GM12892 (cell line): ENCODE data around the gene IRF9.
A peak's percentile ranks its signal among the peaks of the same experiment; 100 is the strongest.

Experiments
- DNase-seq: peaks from one replicate; pipeline ENCODE4 v3.0.0; 2011; ENCODE audit not compliant: insufficient read length
- FAIRE-seq: peaks from 2 replicates; lab custom pipeline; 2011; peaks lifted over from hg19 to GRCh38; lab: Jason Lieb, UNC
- POLR2A ChIP-seq: IDR thresholded peaks from 2 replicates; pipeline ENCODE4 v1.6.1; 2011; ENCODE audit warnings: low read depth, low read length, control low read depth
- POLR2AphosphoS5 ChIP-seq: IDR thresholded peaks from 2 replicates; pipeline ENCODE4 v1.6.1; 2011; ENCODE audit warnings: low read depth, low read length, control low read depth
- TAF1 ChIP-seq: IDR thresholded peaks from 2 replicates; pipeline ENCODE4 v1.6.1; 2011; ENCODE audit warnings: low read depth, mild to moderate bottlenecking, control low read depth, low read length, borderline replicate concordance

Gene IRF9

GRCh38 chr14:24204163-24205146 is 43.4 kb downstream of the IRF9 start:
- DNase-seq (no peak), FAIRE-seq (no peak)
- 0 out of 2 replicates have a peak, but pooled peaks have one; percentile 1 for TF ChIP-seq POLR2A
- no peak for TF ChIP-seq POLR2AphosphoS5

GRCh38 chr14:24206260-24207103 is 45.4 kb downstream of the IRF9 start:
- no peak for FAIRE-seq
- no peak for TF ChIP-seq TAF1
- no peak for TF ChIP-seq POLR2AphosphoS5
- no peak for TF ChIP-seq POLR2A
- no peak for DNase-seq

GRCh38 chr14:24207104-24207551 is 46.1 kb downstream of the IRF9 start:
- FAIRE-seq, result no peak
- TF ChIP-seq TAF1 (no peak), POLR2A (no peak), POLR2AphosphoS5 (no peak)
- no peak for DNase-seq

DNA sequence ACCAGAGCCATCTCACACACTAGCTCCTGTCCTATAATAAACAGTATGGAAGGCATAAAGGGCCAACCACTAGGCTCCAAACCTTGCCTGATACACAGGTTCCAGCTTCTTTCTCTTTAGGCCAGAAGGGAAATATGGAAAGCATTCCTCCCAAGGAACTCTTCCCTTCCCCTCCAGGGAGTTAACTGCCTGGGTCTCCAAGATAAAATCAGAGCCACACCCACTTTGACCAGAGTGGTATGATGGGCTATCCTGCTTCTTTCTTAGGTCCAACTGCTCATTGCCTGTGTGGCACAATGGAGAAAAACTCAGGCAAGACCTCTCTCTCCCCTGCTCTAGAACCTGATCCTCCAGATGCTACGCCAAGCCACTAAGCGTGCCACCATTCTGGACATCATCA is 46.6 kb downstream of the IRF9 start:
- FAIRE-seq (no peak), DNase-seq (no peak)
- TF ChIP-seq TAF1 (no peak), POLR2A (no peak), POLR2AphosphoS5 (no peak)

DNA sequence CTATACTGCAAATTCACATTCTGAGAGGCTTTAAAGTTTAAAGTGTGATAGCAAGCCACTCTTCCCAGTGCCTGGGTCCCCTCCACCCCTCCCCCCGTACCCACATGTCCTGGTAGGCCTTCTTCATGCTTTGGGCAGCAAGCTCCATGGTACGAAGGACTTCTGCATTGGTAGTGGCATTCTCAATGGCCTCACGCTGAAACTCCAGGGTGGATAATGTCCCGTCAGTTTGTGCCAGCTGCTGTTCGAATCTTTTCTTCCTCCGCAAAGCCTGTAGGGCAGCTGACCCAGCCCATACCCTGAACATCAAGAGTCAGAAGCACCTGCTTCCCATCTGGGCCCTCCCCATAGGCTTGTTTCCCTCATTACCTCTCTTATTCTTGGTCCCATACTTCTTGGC is 50.2 kb downstream of the IRF9 start:
- DNase-seq, result no peak
- FAIRE-seq, result no peak
- no peak; the same call in 1 of the 2 replicates for TF ChIP-seq POLR2AphosphoS5
- TF ChIP-seq TAF1, result no peak
- no peak for TF ChIP-seq POLR2A

DNA sequence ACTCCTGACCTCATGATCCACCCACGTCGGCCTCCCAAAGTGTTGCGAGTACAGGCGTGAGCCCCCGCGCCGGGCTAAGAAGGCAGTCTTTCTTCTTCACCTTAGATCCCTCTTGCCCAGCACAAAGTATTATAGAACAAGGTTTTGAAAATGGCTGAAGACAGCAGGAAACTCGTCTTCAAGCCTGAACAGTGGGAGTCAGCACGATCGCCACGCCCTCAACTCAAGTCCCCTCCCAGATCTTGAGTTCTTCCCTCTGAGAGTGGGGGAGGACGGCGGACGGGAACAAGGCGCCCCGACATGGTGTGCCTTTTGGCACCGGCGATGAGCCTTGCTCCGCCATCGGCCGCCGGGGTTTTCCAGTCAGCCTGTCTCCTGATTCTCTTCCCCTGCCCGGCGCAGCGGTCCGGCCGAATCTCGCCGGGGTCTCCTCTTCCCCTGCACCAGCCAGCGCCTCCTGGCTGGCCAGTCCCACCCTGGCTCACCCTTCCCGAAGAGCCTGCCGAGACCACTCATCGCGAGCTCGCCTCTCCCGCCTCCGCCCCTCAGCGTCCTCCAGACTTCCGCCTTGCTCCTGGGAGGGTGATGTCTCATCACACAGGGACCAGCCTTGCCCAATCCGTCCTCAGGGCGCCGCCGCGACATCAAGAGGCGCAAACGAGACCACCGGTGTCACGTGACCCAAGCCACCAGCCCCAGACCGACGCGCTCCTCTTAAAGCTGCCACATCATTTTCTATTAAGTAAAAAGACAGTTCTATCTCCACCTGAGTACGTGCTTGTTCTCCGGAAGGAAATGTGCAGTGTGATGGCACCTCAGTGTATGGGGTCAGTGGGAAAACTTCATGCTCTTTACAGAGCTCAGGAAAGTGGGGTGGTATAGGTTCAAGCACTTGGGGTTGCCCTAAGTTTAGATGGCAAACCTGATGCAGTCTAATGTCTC is 52.1 kb downstream of the IRF9 start, which contains the start of gene CHMP4A:
CHMP4A (minus strand) TSS at position 565 of the 942 bp plus-strand sequence; CDS start at position 516, 49 bp downstream.
- FAIRE-seq, result peak; percentile 93
- peak; percentile 90 for DNase-seq
- TF ChIP-seq TAF1 (peak; percentile 28; the same call in 1 of the 2 replicates), POLR2AphosphoS5 (peak; percentile 97), POLR2A (peak; percentile 98)

- TF ChIP-seq POLR2AphosphoS5 (no peak), TAF1 (no peak), POLR2A (no peak)
- FAIRE-seq (no peak), DNase-seq (no peak)
Observed at GRCh38 chr14:24213866-24214662, 53.0 kb downstream of the IRF9 start.

DNA sequence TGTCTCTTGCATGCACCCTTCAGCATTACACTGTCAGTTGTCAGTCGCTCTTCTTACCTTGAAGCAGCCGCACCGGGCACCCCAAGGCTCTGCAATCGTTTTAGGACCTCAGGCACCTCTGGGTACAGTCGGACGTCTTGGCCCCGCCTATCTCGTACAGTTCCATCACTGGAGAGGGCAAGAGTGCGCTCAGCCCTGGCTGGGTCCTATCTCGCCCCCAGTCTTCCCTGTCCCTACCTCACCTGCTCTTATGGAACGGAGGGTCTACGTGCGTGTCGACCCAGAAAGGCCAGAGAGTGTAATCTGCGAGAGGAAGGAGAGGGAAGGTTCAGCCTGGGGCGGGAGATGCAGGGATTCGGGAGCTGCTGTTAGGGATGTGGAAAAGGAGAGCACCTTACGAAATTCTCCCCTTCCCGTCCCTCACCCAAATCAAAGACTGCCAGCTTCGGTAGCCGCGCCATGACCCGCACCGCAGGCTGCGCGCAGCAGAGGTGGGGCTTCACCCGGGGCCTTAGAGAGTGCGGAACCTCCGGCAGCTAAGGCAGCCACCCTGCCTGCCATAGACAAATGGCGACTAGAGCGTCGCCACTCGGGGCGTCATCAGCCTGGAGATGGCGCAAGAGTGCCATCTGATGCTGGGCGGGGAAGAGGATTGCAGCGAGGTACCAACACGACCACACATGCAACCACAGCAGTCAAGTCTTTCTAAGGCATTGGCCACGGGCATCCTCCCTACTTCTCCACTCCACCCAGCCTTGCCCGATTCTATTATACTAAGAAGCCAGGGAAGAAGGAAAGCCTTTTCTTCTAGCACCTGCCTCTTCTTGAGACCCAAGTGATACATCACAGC is 54.7 kb downstream of the IRF9 start, which contains the start of gene MDP1:
MDP1 (minus strand) TSS at position 572 of the 850 bp plus-strand sequence; CDS start at position 461, 111 bp downstream.
- TF ChIP-seq TAF1 (peak; percentile 80), POLR2AphosphoS5 (peak; percentile 90; the same call in 1 of the 2 replicates), POLR2A (peak; percentile 92)
- peak; percentile 93 for FAIRE-seq
- DNase-seq, result peak; percentile 81
